Measurements from ENCODE around the gene PLEKHG3. TPM values are rescaled to one million over a fixed set of nuclear protein-coding genes. Genes with fewer than 3 reads are reported as not detected.

Gene PLEKHG3
- total RNA-seq, 1 experiment from 2014 or later, result 75.3 TPM

DNA sequence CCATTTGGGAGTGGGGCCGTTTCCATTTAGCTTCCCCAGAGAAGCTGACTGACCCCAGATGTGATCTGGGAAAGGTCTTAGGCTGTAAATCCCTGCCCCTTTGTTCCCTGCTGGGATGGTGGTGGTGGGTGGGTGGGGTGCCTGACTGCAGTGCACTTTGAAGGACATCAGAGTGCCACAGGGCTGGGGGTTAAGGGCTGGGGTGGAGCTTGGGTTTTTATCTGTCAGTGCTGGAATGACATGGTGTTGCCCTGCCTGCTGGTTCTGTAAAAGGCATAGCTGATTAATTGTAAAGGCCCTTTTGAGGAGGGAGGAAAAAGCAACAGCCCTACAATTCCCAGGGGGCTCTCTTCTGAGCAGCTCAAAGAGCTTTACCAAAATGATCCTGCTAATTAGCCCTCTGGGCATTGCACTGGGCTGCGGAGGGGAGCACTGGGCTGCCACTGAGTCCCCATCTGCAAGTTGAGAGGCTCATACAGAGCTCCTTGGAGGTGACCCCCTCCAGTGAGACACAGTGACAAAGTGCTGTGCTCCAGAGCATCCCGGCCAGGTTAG is 21.1 kb downstream of the PLEKHG3 start (continued):
- TF ChIP-seq, protein P1, sequence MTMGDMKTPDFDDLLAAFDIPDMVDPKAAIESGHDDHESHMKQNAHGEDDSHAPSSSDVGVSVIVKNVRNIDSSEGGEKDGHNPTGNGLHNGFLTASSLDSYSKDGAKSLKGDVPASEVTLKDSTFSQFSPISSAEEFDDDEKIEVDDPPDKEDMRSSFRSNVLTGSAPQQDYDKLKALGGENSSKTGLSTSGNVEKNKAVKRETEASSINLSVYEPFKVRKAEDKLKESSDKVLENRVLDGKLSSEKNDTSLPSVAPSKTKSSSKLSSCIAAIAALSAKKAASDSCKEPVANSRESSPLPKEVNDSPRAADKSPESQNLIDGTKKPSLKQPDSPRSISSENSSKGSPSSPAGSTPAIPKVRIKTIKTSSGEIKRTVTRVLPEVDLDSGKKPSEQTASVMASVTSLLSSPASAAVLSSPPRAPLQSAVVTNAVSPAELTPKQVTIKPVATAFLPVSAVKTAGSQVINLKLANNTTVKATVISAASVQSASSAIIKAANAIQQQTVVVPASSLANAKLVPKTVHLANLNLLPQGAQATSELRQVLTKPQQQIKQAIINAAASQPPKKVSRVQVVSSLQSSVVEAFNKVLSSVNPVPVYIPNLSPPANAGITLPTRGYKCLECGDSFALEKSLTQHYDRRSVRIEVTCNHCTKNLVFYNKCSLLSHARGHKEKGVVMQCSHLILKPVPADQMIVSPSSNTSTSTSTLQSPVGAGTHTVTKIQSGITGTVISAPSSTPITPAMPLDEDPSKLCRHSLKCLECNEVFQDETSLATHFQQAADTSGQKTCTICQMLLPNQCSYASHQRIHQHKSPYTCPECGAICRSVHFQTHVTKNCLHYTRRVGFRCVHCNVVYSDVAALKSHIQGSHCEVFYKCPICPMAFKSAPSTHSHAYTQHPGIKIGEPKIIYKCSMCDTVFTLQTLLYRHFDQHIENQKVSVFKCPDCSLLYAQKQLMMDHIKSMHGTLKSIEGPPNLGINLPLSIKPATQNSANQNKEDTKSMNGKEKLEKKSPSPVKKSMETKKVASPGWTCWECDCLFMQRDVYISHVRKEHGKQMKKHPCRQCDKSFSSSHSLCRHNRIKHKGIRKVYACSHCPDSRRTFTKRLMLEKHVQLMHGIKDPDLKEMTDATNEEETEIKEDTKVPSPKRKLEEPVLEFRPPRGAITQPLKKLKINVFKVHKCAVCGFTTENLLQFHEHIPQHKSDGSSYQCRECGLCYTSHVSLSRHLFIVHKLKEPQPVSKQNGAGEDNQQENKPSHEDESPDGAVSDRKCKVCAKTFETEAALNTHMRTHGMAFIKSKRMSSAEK (CRISPR knock-in tag; IDR thresholded peaks at IDR 0.05; ENCODE audit: borderline replicate concordance), result no peak
- TF ChIP-seq ZNF121 (CRISPR knock-in tag; IDR thresholded peaks at IDR 0.05), result no peak
- TF ChIP-seq NFATC4 (CRISPR knock-in tag; IDR thresholded peaks at IDR 0.05), result no peak
- TF ChIP-seq, protein P2, sequence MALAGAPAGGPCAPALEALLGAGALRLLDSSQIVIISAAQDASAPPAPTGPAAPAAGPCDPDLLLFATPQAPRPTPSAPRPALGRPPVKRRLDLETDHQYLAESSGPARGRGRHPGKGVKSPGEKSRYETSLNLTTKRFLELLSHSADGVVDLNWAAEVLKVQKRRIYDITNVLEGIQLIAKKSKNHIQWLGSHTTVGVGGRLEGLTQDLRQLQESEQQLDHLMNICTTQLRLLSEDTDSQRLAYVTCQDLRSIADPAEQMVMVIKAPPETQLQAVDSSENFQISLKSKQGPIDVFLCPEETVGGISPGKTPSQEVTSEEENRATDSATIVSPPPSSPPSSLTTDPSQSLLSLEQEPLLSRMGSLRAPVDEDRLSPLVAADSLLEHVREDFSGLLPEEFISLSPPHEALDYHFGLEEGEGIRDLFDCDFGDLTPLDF (CRISPR knock-in tag; IDR thresholded peaks at IDR 0.05), result no peak

DNA sequence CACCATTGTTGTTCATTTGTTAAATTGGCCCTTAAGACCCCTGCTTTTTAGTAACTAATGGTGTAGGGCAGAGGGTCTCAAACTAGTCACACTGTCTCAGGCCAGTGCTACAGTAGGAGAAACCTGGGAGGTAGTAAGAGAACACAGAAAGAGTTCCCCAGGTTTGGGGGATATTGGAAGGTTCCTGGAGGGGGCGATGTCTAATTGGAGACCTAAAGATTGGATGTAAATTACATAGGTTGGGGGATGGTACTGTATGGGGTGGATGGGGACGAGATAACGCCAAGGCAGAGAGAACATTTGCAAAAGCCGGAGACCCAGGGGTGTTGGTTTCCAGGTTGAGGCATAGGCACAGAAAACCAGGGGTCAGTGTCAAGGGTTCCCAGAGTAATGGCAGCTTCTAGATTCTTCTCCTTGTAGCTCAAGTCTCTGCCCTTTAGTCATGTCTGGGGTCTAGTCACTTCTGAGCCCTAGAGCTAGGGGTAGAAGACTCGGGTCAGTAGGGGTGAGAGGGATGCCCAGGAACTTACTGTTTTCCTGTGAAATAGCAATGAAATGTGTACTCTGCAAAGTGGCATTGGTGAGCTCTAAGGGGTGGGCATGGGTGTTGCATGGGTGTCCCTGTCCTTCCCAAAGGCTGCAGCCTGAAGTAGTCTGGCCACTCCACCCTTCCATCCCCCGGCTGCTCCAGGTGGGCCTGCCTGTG is 21.8 kb downstream of the PLEKHG3 start:
- TF ChIP-seq, protein P3, sequence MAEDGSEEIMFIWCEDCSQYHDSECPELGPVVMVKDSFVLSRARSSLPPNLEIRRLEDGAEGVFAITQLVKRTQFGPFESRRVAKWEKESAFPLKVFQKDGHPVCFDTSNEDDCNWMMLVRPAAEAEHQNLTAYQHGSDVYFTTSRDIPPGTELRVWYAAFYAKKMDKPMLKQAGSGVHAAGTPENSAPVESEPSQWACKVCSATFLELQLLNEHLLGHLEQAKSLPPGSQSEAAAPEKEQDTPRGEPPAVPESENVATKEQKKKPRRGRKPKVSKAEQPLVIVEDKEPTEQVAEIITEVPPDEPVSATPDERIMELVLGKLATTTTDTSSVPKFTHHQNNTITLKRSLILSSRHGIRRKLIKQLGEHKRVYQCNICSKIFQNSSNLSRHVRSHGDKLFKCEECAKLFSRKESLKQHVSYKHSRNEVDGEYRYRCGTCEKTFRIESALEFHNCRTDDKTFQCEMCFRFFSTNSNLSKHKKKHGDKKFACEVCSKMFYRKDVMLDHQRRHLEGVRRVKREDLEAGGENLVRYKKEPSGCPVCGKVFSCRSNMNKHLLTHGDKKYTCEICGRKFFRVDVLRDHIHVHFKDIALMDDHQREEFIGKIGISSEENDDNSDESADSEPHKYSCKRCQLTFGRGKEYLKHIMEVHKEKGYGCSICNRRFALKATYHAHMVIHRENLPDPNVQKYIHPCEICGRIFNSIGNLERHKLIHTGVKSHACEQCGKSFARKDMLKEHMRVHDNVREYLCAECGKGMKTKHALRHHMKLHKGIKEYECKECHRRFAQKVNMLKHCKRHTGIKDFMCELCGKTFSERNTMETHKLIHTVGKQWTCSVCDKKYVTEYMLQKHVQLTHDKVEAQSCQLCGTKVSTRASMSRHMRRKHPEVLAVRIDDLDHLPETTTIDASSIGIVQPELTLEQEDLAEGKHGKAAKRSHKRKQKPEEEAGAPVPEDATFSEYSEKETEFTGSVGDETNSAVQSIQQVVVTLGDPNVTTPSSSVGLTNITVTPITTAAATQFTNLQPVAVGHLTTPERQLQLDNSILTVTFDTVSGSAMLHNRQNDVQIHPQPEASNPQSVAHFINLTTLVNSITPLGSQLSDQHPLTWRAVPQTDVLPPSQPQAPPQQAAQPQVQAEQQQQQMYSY (CRISPR knock-in tag; IDR thresholded peaks at IDR 0.05), result no peak
- TF ChIP-seq ETV6 (CRISPR knock-in tag; IDR thresholded peaks at IDR 0.05), result no peak
- no peak for TF ChIP-seq ZNF121 (CRISPR knock-in tag; IDR thresholded peaks at IDR 0.05)
- no peak for TF ChIP-seq ZNF263 (CRISPR knock-in tag; IDR thresholded peaks at IDR 0.05; ENCODE audit: low read depth)
- no peak for TF ChIP-seq GRHL2 (CRISPR knock-in tag; IDR thresholded peaks at IDR 0.05; ENCODE audit: insufficient replicate concordance, severe bottlenecking)
- TF ChIP-seq ZNF219 (CRISPR knock-in tag; IDR thresholded peaks at IDR 0.05; ENCODE audit: borderline replicate concordance), result 0 out of 2 replicates have a peak, but pooled peaks have one; percentile 16
- CTCF ChIA-PET, result interaction anchor here (0.5 to 2.8 kb wide), 17 partner anchors 9 to 186 kb away, joined by 3 to 9 read pairs (median 4); partner anchors contain the start of genes HSPA2 and PLEKHG3
- POLR2A ChIA-PET, result interaction anchor here (0.6 to 1.1 kb wide), 5 partner anchors 10 to 27 kb away, joined by 3 to 4 read pairs (median 3); partner anchors contain the start of gene PLEKHG3
- Mint-ChIP-seq H3K4me1 (peaks cover 62% of the 10 kb centered on the region), H3K27ac (peak overlapping the region; percentile 26; the same call in 1 of the 2 replicates), H3K9me3 (no peaks in the 10 kb centered on the region), H3K27me3 (ENCODE audit: low read depth) (no peaks in the 10 kb centered on the region), H3K36me3 (peaks cover 26% of the 10 kb centered on the region), H3K4me3 (0 out of 2 replicates have a peak overlapping the region, but pooled peaks have one; percentile 12)
- ATAC-seq (no peak; the same call in none of the 2 replicates), DNase-seq (ENCODE audit: low spot score) (no peak)

DNA sequence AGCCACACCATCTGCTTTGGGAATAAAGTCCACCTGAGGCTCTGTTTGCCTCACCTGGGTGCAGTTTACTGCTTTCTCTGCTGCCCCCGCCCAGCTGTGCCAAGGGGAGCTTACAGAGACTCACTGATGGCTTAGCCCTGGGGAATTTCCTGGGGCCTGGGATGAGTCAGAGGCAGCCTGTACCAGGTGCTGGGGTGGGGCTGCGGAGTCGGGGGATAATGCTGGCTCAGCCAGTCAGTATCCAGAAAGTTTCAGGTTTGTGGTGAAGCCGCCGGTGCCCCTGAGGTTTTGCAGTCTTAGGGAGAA is 22.3 kb downstream of the PLEKHG3 start:
- no peak for DNase-seq (ENCODE audit: low spot score)
- Mint-ChIP-seq H3K36me3 (peaks cover 29% of the 10 kb centered on the region), H3K27ac (no peak overlapping the region), H3K4me3 (no peak overlapping the region), H3K27me3 (ENCODE audit: low read depth) (no peaks in the 10 kb centered on the region), H3K9me3 (no peaks in the 10 kb centered on the region), H3K4me1 (peaks cover 57% of the 10 kb centered on the region)
- no peak for TF ChIP-seq ESRRA (CRISPR knock-in tag; IDR thresholded peaks at IDR 0.05; ENCODE audit: borderline replicate concordance)
- TF ChIP-seq, protein P4, sequence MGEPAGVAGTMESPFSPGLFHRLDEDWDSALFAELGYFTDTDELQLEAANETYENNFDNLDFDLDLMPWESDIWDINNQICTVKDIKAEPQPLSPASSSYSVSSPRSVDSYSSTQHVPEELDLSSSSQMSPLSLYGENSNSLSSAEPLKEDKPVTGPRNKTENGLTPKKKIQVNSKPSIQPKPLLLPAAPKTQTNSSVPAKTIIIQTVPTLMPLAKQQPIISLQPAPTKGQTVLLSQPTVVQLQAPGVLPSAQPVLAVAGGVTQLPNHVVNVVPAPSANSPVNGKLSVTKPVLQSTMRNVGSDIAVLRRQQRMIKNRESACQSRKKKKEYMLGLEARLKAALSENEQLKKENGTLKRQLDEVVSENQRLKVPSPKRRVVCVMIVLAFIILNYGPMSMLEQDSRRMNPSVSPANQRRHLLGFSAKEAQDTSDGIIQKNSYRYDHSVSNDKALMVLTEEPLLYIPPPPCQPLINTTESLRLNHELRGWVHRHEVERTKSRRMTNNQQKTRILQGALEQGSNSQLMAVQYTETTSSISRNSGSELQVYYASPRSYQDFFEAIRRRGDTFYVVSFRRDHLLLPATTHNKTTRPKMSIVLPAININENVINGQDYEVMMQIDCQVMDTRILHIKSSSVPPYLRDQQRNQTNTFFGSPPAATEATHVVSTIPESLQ (CRISPR knock-in tag; IDR thresholded peaks at IDR 0.05), result no peak
- TF ChIP-seq, protein P5, sequence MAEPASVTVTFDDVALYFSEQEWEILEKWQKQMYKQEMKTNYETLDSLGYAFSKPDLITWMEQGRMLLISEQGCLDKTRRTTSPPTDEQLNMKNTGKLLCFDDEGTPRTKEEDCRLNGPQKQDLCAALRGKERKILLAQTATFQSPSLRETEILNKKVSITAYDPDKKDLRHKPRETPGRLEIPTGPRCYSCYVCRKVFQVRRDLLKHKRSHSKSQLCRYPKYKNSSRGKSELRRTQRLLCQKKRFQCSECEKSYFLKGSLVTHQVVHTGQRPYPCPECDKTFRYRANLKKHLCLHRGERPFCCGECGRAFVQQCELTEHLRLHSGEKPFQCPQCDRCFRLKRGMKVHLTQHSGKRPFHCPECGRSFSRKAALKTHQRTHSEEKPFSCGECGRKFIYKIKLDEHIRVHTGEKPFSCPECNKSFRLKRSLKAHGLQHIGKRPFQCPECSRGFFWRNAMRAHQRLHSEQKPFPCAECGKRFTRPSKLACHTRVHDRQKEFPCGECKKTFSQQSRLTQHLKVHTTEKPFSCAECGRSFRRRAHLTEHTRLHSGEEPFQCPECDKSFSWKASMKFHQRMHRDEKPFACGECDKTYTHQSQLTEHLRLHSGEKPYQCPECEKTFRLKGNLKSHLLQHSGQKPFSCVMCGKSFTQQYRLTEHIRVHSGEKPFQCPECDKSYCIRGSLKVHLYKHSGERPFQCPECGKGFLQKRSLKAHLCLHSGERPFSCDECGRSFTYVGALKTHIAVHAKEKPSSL (CRISPR knock-in tag; conservative IDR thresholded peaks at IDR 0.05), result no peak
- TF ChIP-seq, protein P6, sequence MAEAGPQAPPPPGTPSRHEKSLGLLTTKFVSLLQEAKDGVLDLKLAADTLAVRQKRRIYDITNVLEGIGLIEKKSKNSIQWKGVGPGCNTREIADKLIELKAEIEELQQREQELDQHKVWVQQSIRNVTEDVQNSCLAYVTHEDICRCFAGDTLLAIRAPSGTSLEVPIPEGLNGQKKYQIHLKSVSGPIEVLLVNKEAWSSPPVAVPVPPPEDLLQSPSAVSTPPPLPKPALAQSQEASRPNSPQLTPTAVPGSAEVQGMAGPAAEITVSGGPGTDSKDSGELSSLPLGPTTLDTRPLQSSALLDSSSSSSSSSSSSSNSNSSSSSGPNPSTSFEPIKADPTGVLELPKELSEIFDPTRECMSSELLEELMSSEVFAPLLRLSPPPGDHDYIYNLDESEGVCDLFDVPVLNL (CRISPR knock-in tag; IDR thresholded peaks at IDR 0.05; ENCODE audit: borderline replicate concordance, low read depth), result no peak
- CTCF ChIA-PET, result interaction anchor here (0.5 to 2.8 kb wide), 14 partner anchors 8 to 184 kb away, joined by 3 to 9 read pairs (median 4); partner anchors contain the start of gene PLEKHG3
- peak; percentile 72 for ATAC-seq
- POLR2A ChIA-PET, result interaction anchor here (0.6 to 1.1 kb wide), 3 partner anchors 11 to 27 kb away, joined by 3 read pairs; no protein-coding TSS in a partner anchor

All from WTC11 (cell line).